Brain pericyte (primary cell): ENCODE measurements around the gene IFRD1.

Source experiments
- DNase-seq: peaks from one replicate; pipeline ENCODE4 v3.0.0-alpha.2; 2012; ENCODE audit warnings: low read depth, low spot score

Gene IFRD1

GRCh38 chr7:112449902-112450806 lies at the start of gene IFRD1:
Gene IFRD1 (plus strand): TSS chr7:112450460. CDS start chr7:112450689, 229 bp downstream.
- DNase-seq, result peak; percentile 96

GRCh38 chr7:112404321-112404720 lies 45.9 kb upstream of the IFRD1 start:
- no peak for DNase-seq

GRCh38 chr7:112405286-112405685 lies 45.0 kb upstream of the IFRD1 start:
- DNase-seq, result no peak

- DNase-seq, result no peak
Observed at GRCh38 chr7:112407261-112407660, 43.0 kb upstream of the IFRD1 start.

- no peak for DNase-seq
Observed at GRCh38 chr7:112410092-112410491, 40.2 kb upstream of the IFRD1 start.

- no peak for DNase-seq
Observed at GRCh38 chr7:112411186-112411795, 39.0 kb upstream of the IFRD1 start.

GRCh38 chr7:112414855-112415490 lies 35.3 kb upstream of the IFRD1 start:
- no peak for DNase-seq

GRCh38 chr7:112416127-112416526 lies 34.1 kb upstream of the IFRD1 start:
- no peak for DNase-seq

GRCh38 chr7:112419543-112420130 lies 30.6 kb upstream of the IFRD1 start:
- DNase-seq, result no peak

GRCh38 chr7:112420236-112420861 lies 29.9 kb upstream of the IFRD1 start:
- DNase-seq, result no peak

- DNase-seq, result no peak
Observed at GRCh38 chr7:112421666-112422486, 28.4 kb upstream of the IFRD1 start.

- peak; percentile 68 for DNase-seq
Observed at GRCh38 chr7:112422842-112423496, 27.3 kb upstream of the IFRD1 start.

GRCh38 chr7:112423987-112424386 lies 26.3 kb upstream of the IFRD1 start:
- DNase-seq, result no peak

GRCh38 chr7:112427984-112428383 lies 22.3 kb upstream of the IFRD1 start:
- DNase-seq, result no peak

GRCh38 chr7:112428715-112429114 lies 21.5 kb upstream of the IFRD1 start:
- DNase-seq, result no peak

GRCh38 chr7:112430649-112431048 lies 19.6 kb upstream of the IFRD1 start:
- no peak for DNase-seq

GRCh38 chr7:112431803-112432202 lies 18.5 kb upstream of the IFRD1 start:
- DNase-seq, result no peak

GRCh38 chr7:112433289-112433688 lies 17.0 kb upstream of the IFRD1 start:
- no peak for DNase-seq

GRCh38 chr7:112437072-112437471 lies 13.2 kb upstream of the IFRD1 start:
- no peak for DNase-seq

- DNase-seq, result no peak
Observed at GRCh38 chr7:112439476-112439875, 10.8 kb upstream of the IFRD1 start.
